Thymus (tissue), 11 donors: ENCODE data around the gene STAT3. TPM values are rescaled to one million over a fixed set of nuclear protein-coding genes. Genes with fewer than 3 reads are reported as not detected.

ENCODE experiments used
- DNase-seq, 9 donors: peaks; one replicate each; pipeline ENCODE4 v3.0.0-alpha.2; 2013; ENCODE audit warnings: low spot score in 9 of 9, low read depth in 6 of 9, missing footprints in 1 of 9
- H3K27ac ChIP-seq, 2 donors: one replicate each; pipeline ENCODE4 v1.5.1; 2013; ENCODE audit warnings: control low read depth in 1 of 2, low read depth in 1 of 2, low read length in 1 of 2, mild to moderate bottlenecking in 1 of 2, moderate library complexity in 1 of 2
- H3K27me3 ChIP-seq, 2 donors: one replicate each; pipeline ENCODE4 v1.5.1; 2013; ENCODE audit warnings: low read length in 1 of 2; ENCODE audit not compliant: control insufficient read depth in 2 of 2, insufficient read depth in 1 of 2
- H3K36me3 ChIP-seq, 2 donors: one replicate each; pipeline ENCODE4 v1.5.1; 2013; ENCODE audit warnings: low read length in 1 of 2, mild to moderate bottlenecking in 1 of 2, moderate library complexity in 1 of 2; ENCODE audit not compliant: control insufficient read depth in 2 of 2, insufficient read depth in 2 of 2
- H3K4me1 ChIP-seq, 2 donors: one replicate each; pipeline ENCODE4 v1.5.1; 2013; ENCODE audit warnings: low read length in 2 of 2; ENCODE audit not compliant: control insufficient read depth in 2 of 2, insufficient read depth in 2 of 2
- H3K4me3 ChIP-seq, 2 donors: one replicate each; pipeline ENCODE4 v1.5.1; 2013; ENCODE audit warnings: low read length in 2 of 2, control low read depth in 1 of 2, mild to moderate bottlenecking in 1 of 2
- H3K9me3 ChIP-seq, 2 donors: one replicate each; pipeline ENCODE4 v1.5.1; 2013; ENCODE audit warnings: low read length in 1 of 2, mild to moderate bottlenecking in 1 of 2; ENCODE audit not compliant: control insufficient read depth in 2 of 2, insufficient read depth in 1 of 2
- WGBS: extraction: QIAGEN DNeasy Blood & Tissue Kit; methylation state at CpG from one replicate; pipeline ENCODE4 v1.1.7; 2013; 5-methylcytosine and 5-hydroxymethylcytosine counted together
- polyA plus RNA-seq: library from polyadenylated mRNA; stranded (reverse); fragments of 200-250 nt; gene quantifications from one replicate; pipeline ENCODE4 v1.2.3, GENCODE V29; 2013
- total RNA-seq: library from RNA; stranded (reverse); fragments of 120-200 nt; gene quantifications from one replicate; pipeline ENCODE4 v1.2.4, GENCODE V29; 2013
- donor health status: healthy.

STAT3 gene
- total and polyA plus RNA-seq, 2 donors, result 57.6 to 69.2 TPM

GRCh38 chr17:42286411-42287221 is 101.6 kb downstream of the STAT3 start:
- H3K9me3 ChIP-seq, result peaks cover 0 to 11% of the 10 kb centered on the region in 2 donors
- H3K36me3 ChIP-seq, result peaks cover 3 to 10% of the 10 kb centered on the region in 2 donors
- H3K27ac ChIP-seq, result peak overlapping the region; percentile 64 to 84
- H3K27me3 ChIP-seq, result peaks cover 2 to 18% of the 10 kb centered on the region in 2 donors
- WGBS, result 11% methylated on average over 5 of the region's 5 CpGs
- peak in 2 of 9 donors; percentile 27 to 50 for DNase-seq
- peaks cover 27 to 64% of the 10 kb centered on the region in 2 donors for H3K4me1 ChIP-seq
- H3K4me3 ChIP-seq, result peak overlapping the region in 1 of 2 donors; percentile 58

GRCh38 chr17:42285346-42286050 is 102.7 kb downstream of the STAT3 start:
- Histone ChIP-seq H3K4me3 (no peak overlapping the region), H3K36me3 (peaks cover 0 to 5% of the 10 kb centered on the region in 2 donors), H3K9me3 (peaks cover 0 to 12% of the 10 kb centered on the region in 2 donors), H3K4me1 (peaks cover 27 to 62% of the 10 kb centered on the region in 2 donors), H3K27me3 (peaks cover 2 to 18% of the 10 kb centered on the region in 2 donors), H3K27ac (no peak overlapping the region)
- WGBS, result 97% methylated on average over 11 of the region's 11 CpGs
- DNase-seq, result no peak

GRCh38 chr17:42284566-42284965 is 103.7 kb downstream of the STAT3 start:
- no peak overlapping the region for H3K27ac ChIP-seq
- peaks cover 0 to 17% of the 10 kb centered on the region in 2 donors for H3K9me3 ChIP-seq
- H3K27me3 ChIP-seq, result peaks cover 2 to 18% of the 10 kb centered on the region in 2 donors
- no peak for DNase-seq
- 98% methylated on average over 7 of the region's 7 CpGs for WGBS
- no peak overlapping the region for H3K4me3 ChIP-seq
- peaks cover 27 to 52% of the 10 kb centered on the region in 2 donors for H3K4me1 ChIP-seq
- no peaks in the 10 kb centered on the region for H3K36me3 ChIP-seq

- peaks cover 0 to 13% of the 10 kb centered on the region in 2 donors for H3K9me3 ChIP-seq
- peaks cover 0 to 15% of the 10 kb centered on the region in 2 donors for H3K27me3 ChIP-seq
- no peaks in the 10 kb centered on the region for H3K36me3 ChIP-seq
- WGBS, result 98% methylated on average over 5 of the region's 5 CpGs
- H3K4me1 ChIP-seq, result peaks cover 22 to 47% of the 10 kb centered on the region in 2 donors
- no peak overlapping the region for H3K27ac ChIP-seq
- H3K4me3 ChIP-seq, result no peak overlapping the region
- DNase-seq, result no peak
Measured at GRCh38 chr17:42284024-42284369, 104.2 kb downstream of the STAT3 start.

GRCh38 chr17:42283241-42284023 is 104.8 kb downstream of the STAT3 start:
- H3K27me3 ChIP-seq, result peaks cover 0 to 9% of the 10 kb centered on the region in 2 donors
- no peak overlapping the region for H3K4me3 ChIP-seq
- 96% methylated on average over 7 of the region's 7 CpGs for WGBS
- DNase-seq, result no peak
- H3K27ac ChIP-seq, result no peak overlapping the region
- H3K4me1 ChIP-seq, result peaks cover 20 to 41% of the 10 kb centered on the region in 2 donors
- peaks cover 0 to 11% of the 10 kb centered on the region in 2 donors for H3K9me3 ChIP-seq
- no peaks in the 10 kb centered on the region for H3K36me3 ChIP-seq

GRCh38 chr17:42282478-42283080 is 105.7 kb downstream of the STAT3 start:
- Histone ChIP-seq H3K36me3 (no peaks in the 10 kb centered on the region), H3K9me3 (peaks cover 0 to 11% of the 10 kb centered on the region in 2 donors), H3K27ac (no peak overlapping the region), H3K4me1 (peaks cover 14 to 36% of the 10 kb centered on the region in 2 donors), H3K27me3 (peaks cover 0 to 2% of the 10 kb centered on the region in 2 donors), H3K4me3 (no peak overlapping the region)
- no peak for DNase-seq
- WGBS, result 90% methylated on average over 6 of the region's 6 CpGs

- WGBS, result 92% methylated on average over 7 of the region's 7 CpGs
- H3K27me3 ChIP-seq, result peaks cover 0 to 4% of the 10 kb centered on the region in 2 donors
- H3K9me3 ChIP-seq, result peaks cover 0 to 11% of the 10 kb centered on the region in 2 donors
- H3K4me3 ChIP-seq, result no peak overlapping the region
- no peak for DNase-seq
- no peaks in the 10 kb centered on the region for H3K36me3 ChIP-seq
- peak overlapping the region in 1 of 2 donors; percentile 18 for H3K27ac ChIP-seq
- H3K4me1 ChIP-seq, result peaks cover 9 to 35% of the 10 kb centered on the region in 2 donors
Measured at GRCh38 chr17:42281571-42282096, 106.6 kb downstream of the STAT3 start.

- no peak for DNase-seq
- peaks cover 0 to 6% of the 10 kb centered on the region in 2 donors for H3K9me3 ChIP-seq
- 95% methylated on average over 4 of the region's 4 CpGs for WGBS
- H3K4me3 ChIP-seq, result no peak overlapping the region
- H3K4me1 ChIP-seq, result peaks cover 5 to 32% of the 10 kb centered on the region in 2 donors
- peaks cover 0 to 5% of the 10 kb centered on the region in 2 donors for H3K27me3 ChIP-seq
- no peaks in the 10 kb centered on the region for H3K36me3 ChIP-seq
- no peak overlapping the region for H3K27ac ChIP-seq
Measured at GRCh38 chr17:42279776-42280630, 108.2 kb downstream of the STAT3 start.
